ENCODE data around the gene C1QTNF1. TPM values are rescaled to one million over a fixed set of nuclear protein-coding genes. Genes with fewer than 3 reads are reported as not detected.

Gene C1QTNF1
- total and polyA plus RNA-seq, 4 experiments from 2014 or later, result not detected

DNA sequence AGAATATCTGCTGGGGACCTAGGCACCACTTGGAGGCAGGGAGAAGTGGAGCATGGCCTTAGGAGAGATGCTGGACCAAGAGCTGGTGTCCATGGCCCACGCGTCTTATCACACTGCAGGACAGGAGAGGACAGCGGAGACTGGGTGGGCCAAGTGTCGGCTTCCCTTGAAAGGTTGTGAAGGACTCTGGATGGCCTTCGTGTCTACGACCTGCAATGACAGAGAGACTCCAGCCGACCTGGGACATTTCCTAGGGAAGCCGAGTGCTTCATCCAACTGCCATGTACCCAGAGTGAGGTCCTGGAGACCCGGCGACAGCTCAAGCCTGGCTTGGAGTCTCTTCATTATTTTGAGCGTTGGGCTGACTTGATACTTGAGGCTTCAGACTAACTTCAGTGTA is 20.5 kb downstream of the C1QTNF1 start:
- H3K36me3 ChIP-seq (ENCODE audit: insufficient read depth, low read length), result no peaks in the 10 kb centered on the region
- peaks cover 0 to 11% (median 6%) of the 10 kb centered on the region in 4 donors for H3K4me1 Mint-ChIP-seq
- no peak overlapping the region for H3K4me3 ChIP-seq (ENCODE audit: low read length in 2 of 2)
- no peak for DNase-seq
- H3K4me3 Mint-ChIP-seq, result no peak overlapping the region
- H3K27me3 Mint-ChIP-seq, result peaks cover 17 to 19% of the 10 kb centered on the region in 2 donors
- no peaks in the 10 kb centered on the region for H3K4me1 ChIP-seq (ENCODE audit: insufficient read depth, low read length)
- ChIA-PET POLR2A (ENCODE audit: partially characterized antibody) (no interaction called here), CTCF (ENCODE audit: partially characterized antibody) (interaction anchor here (0.8 to 2.7 kb wide), 8 partner anchors 8 to 348 kb away, joined by 3 to 20 read pairs (median 4); no protein-coding TSS in a partner anchor)
- intact Hi-C loops (cut with micrococcal nuclease), result no loop called here
- H3K9me3 ChIP-seq (ENCODE audit: control insufficient read depth in 1 of 2, low read length in 2 of 2), result no peaks in the 10 kb centered on the region
- no peak overlapping the region for H3K27ac ChIP-seq (ENCODE audit: low read depth, low read length)
- no peak overlapping the region for H3K27ac Mint-ChIP-seq
- H3K27me3 ChIP-seq (ENCODE audit: insufficient read depth, low read length), result no peaks in the 10 kb centered on the region
- no peaks in the 10 kb centered on the region for H3K36me3 Mint-ChIP-seq
- no peaks in the 10 kb centered on the region for H3K9me3 Mint-ChIP-seq

DNA sequence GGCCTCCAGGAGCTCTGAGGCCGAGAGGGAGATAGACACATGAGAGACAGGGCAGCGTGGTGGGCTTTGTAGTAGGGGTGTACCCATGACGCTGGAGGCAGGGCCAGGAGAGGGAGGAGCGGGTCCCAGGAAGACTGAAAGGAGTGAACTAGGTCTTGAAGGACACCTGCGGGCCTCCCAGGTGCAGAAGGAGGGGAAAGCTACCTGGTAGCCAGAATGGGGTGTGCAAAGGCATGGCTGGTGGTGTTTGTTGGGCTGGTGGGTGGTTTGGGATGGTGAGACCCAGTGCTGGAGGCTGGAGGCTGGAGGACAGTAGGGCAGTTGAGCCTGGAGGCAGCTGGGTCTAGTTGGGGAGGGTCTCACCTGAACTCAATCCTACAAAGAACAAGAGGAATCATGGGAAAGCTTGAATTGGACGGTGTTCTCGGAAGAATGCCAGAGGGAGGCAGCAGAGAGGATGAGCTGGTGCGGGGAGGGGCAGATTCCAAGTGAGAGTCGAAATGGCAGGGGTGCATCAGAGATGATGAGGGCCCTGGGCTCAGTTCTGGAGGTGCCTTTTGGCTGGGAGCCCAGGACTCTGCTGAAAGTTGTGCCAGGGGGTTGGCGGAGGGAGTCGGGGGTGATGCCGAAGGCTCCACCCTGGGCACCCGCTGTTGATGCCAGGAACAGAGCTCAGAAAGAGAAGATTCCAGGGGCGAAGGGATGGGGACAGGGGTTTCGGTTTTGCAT is 21.2 kb downstream of the C1QTNF1 start:
- intact Hi-C loops (cut with micrococcal nuclease), result no loop called here
- no peak overlapping the region for H3K27ac ChIP-seq (ENCODE audit: low read depth, low read length)
- H3K4me1 ChIP-seq (ENCODE audit: insufficient read depth, low read length), result no peaks in the 10 kb centered on the region
- no peak overlapping the region for H3K4me3 ChIP-seq (ENCODE audit: low read length in 2 of 2)
- Mint-ChIP-seq H3K27ac (peak overlapping the region in 3 of 7 donors; percentile 31 to 76 (median 65)), H3K4me3 (no peak overlapping the region), H3K36me3 (no peaks in the 10 kb centered on the region), H3K9me3 (no peaks in the 10 kb centered on the region), H3K4me1 (peaks cover 0 to 11% (median 6%) of the 10 kb centered on the region in 4 donors), H3K27me3 (peaks cover 19 to 20% of the 10 kb centered on the region in 2 donors)
- CTCF ChIA-PET (ENCODE audit: partially characterized antibody), result interaction anchor here (0.9 to 2.7 kb wide), 12 partner anchors 8 to 348 kb away, joined by 3 to 20 read pairs (median 4); no protein-coding TSS in a partner anchor
- no peak for DNase-seq
- H3K9me3 ChIP-seq (ENCODE audit: control insufficient read depth in 1 of 2, low read length in 2 of 2), result no peaks in the 10 kb centered on the region
- POLR2A ChIA-PET (ENCODE audit: partially characterized antibody), result no interaction called here
- no peaks in the 10 kb centered on the region for H3K36me3 ChIP-seq (ENCODE audit: insufficient read depth, low read length)
- H3K27me3 ChIP-seq (ENCODE audit: insufficient read depth, low read length), result no peaks in the 10 kb centered on the region

DNA sequence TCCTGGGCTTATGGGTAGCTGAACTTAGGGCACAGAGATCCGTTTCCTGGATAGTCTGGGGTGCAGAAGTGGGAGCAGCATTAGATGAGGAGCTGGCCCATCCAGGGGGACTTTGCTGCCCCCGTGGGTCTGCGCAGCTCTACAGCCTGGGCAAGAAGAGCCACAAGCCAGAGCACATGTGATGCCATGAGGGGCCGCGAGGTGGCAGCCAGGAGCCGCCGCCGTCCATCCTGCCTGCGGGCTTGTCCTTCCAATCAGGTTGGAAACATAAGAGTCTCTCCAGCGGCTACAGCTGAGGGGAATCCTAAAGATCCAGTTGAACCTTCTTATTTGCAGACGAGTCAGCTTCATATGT is 21.9 kb downstream of the C1QTNF1 start:
- Mint-ChIP-seq H3K9me3 (no peaks in the 10 kb centered on the region), H3K27me3 (peaks cover 19 to 20% of the 10 kb centered on the region in 2 donors), H3K4me1 (peaks cover 0 to 11% (median 6%) of the 10 kb centered on the region in 4 donors), H3K36me3 (no peaks in the 10 kb centered on the region), H3K27ac (peak overlapping the region in 1 of 7 donors; percentile 65), H3K4me3 (peak overlapping the region in 1 of 8 donors; percentile 21)
- no peaks in the 10 kb centered on the region for H3K4me1 ChIP-seq (ENCODE audit: insufficient read depth, low read length)
- peak; percentile 48 to 59 (median 53) for DNase-seq
- H3K36me3 ChIP-seq (ENCODE audit: insufficient read depth, low read length), result no peaks in the 10 kb centered on the region
- intact Hi-C loops (cut with micrococcal nuclease), result loop anchor here (1.0 to 2.0 kb wide), 2 partner anchors 37 to 347 kb away; no protein-coding TSS in a partner anchor
- ChIA-PET POLR2A (ENCODE audit: partially characterized antibody) (no interaction called here), CTCF (ENCODE audit: partially characterized antibody) (interaction anchor here (0.9 to 2.7 kb wide), 8 partner anchors 9 to 347 kb away, joined by 3 to 20 read pairs (median 6); no protein-coding TSS in a partner anchor)
- H3K9me3 ChIP-seq (ENCODE audit: control insufficient read depth in 1 of 2, low read length in 2 of 2), result no peaks in the 10 kb centered on the region
- no peak overlapping the region for H3K4me3 ChIP-seq (ENCODE audit: low read length in 2 of 2)
- no peaks in the 10 kb centered on the region for H3K27me3 ChIP-seq (ENCODE audit: insufficient read depth, low read length)
- H3K27ac ChIP-seq (ENCODE audit: low read depth, low read length), result no peak overlapping the region

DNA sequence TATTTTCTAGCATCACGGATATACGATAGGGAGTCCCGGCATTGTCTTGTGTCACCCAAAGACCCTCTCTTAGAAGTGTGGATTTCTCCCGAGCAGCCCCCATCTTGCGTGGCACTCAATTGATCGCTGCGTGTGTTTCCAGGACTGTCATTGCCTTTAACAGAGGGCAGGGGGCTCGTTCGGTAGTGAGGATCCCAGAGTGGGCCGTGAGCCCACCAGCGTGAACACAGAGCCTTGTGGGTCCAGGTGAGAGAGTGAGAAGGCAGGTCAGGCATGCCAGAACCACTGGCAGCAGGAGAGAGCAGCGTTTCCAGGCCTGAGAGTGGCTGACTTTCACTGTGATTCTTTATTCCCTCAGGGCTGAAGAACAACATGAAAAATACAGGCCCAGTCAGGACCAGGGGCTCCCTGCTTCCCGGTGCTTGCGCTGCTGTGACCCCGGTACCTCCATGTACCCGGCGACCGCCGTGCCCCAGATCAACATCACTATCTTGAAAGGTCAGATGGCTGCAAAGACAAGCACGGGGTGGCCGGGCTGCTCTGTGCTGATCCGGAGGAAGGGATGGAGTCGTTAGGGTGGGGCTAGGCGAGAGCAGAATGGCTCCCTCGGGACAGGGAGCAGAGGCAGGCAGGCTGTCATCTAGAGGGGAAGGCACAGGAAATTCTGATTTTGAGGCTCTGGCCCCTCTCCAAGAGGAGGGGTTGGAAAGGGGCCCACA is 22.4 kb downstream of the C1QTNF1 start:
- Mint-ChIP-seq H3K36me3 (no peaks in the 10 kb centered on the region), H3K9me3 (no peaks in the 10 kb centered on the region), H3K4me1 (peaks cover 0 to 11% (median 6%) of the 10 kb centered on the region in 4 donors), H3K27ac (peak overlapping the region in 1 of 7 donors; percentile 43), H3K27me3 (peaks cover 19 to 20% of the 10 kb centered on the region in 2 donors), H3K4me3 (no peak overlapping the region)
- no peaks in the 10 kb centered on the region for H3K9me3 ChIP-seq (ENCODE audit: control insufficient read depth in 1 of 2, low read length in 2 of 2)
- H3K27me3 ChIP-seq (ENCODE audit: insufficient read depth, low read length), result no peaks in the 10 kb centered on the region
- H3K27ac ChIP-seq (ENCODE audit: low read depth, low read length), result no peak overlapping the region
- no peak for DNase-seq
- intact Hi-C loops (cut with micrococcal nuclease), result loop anchor here (1.0 to 2.0 kb wide), 2 partner anchors 36 to 347 kb away; no protein-coding TSS in a partner anchor
- ChIA-PET POLR2A (ENCODE audit: partially characterized antibody) (no interaction called here), CTCF (ENCODE audit: partially characterized antibody) (interaction anchor here (0.9 to 2.7 kb wide), 8 partner anchors 9 to 346 kb away, joined by 3 to 20 read pairs (median 6); no protein-coding TSS in a partner anchor)
- no peak overlapping the region for H3K4me3 ChIP-seq (ENCODE audit: low read length in 2 of 2)
- H3K4me1 ChIP-seq (ENCODE audit: insufficient read depth, low read length), result no peaks in the 10 kb centered on the region
- no peaks in the 10 kb centered on the region for H3K36me3 ChIP-seq (ENCODE audit: insufficient read depth, low read length)

DNA sequence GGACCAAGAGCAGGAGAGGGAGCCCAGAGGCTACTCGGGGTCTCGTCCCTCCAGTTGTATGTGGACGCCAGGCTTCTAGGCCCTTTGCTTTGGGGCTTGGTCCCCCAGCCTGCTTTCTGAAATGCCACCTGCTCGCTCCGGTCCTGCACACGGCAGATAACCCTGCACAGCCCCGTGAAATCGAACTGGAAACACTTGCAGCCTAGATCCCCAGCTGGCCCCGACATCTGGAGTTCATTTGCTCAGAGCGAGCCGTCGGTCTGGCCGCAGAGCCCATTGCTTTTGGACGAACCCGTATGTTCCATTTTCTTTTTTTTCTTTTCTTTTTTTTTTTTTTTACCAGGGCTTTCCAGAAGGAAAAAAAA is 22.9 kb downstream of the C1QTNF1 start:
- Mint-ChIP-seq H3K4me1 (peaks cover 0 to 11% (median 6%) of the 10 kb centered on the region in 4 donors), H3K36me3 (no peaks in the 10 kb centered on the region), H3K27ac (no peak overlapping the region), H3K27me3 (peaks cover 19 to 20% of the 10 kb centered on the region in 2 donors), H3K4me3 (no peak overlapping the region), H3K9me3 (no peaks in the 10 kb centered on the region)
- Histone ChIP-seq H3K27ac (ENCODE audit: low read depth, low read length) (no peak overlapping the region), H3K4me3 (ENCODE audit: low read length in 2 of 2) (no peak overlapping the region), H3K27me3 (ENCODE audit: insufficient read depth, low read length) (no peaks in the 10 kb centered on the region), H3K36me3 (ENCODE audit: insufficient read depth, low read length) (no peaks in the 10 kb centered on the region), H3K9me3 (ENCODE audit: control insufficient read depth in 1 of 2, low read length in 2 of 2) (no peaks in the 10 kb centered on the region), H3K4me1 (ENCODE audit: insufficient read depth, low read length) (no peaks in the 10 kb centered on the region)
- intact Hi-C loops (cut with micrococcal nuclease), result loop anchor here (1.0 to 2.0 kb wide), 2 partner anchors 36 to 346 kb away; no protein-coding TSS in a partner anchor
- no peak for DNase-seq
- CTCF ChIA-PET (ENCODE audit: partially characterized antibody), result no interaction called here
- POLR2A ChIA-PET (ENCODE audit: partially characterized antibody), result no interaction called here

DNA sequence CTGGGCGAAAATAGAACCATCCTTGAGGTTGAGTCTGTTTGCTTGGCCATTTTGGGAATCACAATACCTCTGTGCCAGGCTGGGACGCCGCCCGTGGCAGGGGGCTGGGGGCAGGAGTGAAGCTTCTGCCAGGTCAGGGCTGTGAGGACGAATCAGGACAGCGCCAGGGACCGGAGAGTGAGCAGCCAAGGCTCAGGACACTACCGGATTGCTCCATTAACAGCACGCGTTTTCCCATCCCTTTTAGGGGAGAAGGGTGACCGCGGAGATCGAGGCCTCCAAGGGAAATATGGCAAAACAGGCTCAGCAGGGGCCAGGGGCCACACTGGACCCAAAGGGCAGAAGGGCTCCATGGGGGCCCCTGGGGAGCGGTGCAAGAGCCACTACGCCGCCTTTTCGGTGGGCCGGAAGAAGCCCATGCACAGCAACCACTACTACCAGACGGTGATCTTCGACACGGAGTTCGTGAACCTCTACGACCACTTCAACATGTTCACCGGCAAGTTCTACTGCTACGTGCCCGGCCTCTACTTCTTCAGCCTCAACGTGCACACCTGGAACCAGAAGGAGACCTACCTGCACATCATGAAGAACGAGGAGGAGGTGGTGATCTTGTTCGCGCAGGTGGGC is 23.4 kb downstream of the C1QTNF1 start:
- DNase-seq, result no peak
- Mint-ChIP-seq H3K9me3 (peaks cover 0 to 5% (median 0%) of the 10 kb centered on the region in 8 donors), H3K36me3 (no peaks in the 10 kb centered on the region), H3K4me1 (peaks cover 0 to 11% (median 6%) of the 10 kb centered on the region in 4 donors), H3K27ac (no peak overlapping the region), H3K4me3 (no peak overlapping the region), H3K27me3 (peaks cover 18 to 20% of the 10 kb centered on the region in 2 donors)
- intact Hi-C loops (cut with micrococcal nuclease), result loop anchor here (2.0 kb wide), 1 partner anchor 35 kb away; no protein-coding TSS in a partner anchor
- no peaks in the 10 kb centered on the region for H3K27me3 ChIP-seq (ENCODE audit: insufficient read depth, low read length)
- ChIA-PET CTCF (ENCODE audit: partially characterized antibody) (interaction anchor here (1.1 to 1.8 kb wide), 2 partner anchors 12 to 346 kb away, joined by 4 to 6 read pairs; no protein-coding TSS in a partner anchor), POLR2A (ENCODE audit: partially characterized antibody) (no interaction called here)
- H3K4me1 ChIP-seq (ENCODE audit: insufficient read depth, low read length), result no peaks in the 10 kb centered on the region
- no peak overlapping the region for H3K4me3 ChIP-seq (ENCODE audit: low read length in 2 of 2)
- H3K36me3 ChIP-seq (ENCODE audit: insufficient read depth, low read length), result no peaks in the 10 kb centered on the region
- H3K27ac ChIP-seq (ENCODE audit: low read depth, low read length), result no peak overlapping the region
- no peaks in the 10 kb centered on the region for H3K9me3 ChIP-seq (ENCODE audit: control insufficient read depth in 1 of 2, low read length in 2 of 2)
